ENCODE measurements around the gene SFSWAP. TPM values are rescaled to one million over a fixed set of nuclear protein-coding genes. Genes with fewer than 3 reads are reported as not detected.

Gene SFSWAP
- total RNA-seq, 1 donor: 59.0 TPM

DNA sequence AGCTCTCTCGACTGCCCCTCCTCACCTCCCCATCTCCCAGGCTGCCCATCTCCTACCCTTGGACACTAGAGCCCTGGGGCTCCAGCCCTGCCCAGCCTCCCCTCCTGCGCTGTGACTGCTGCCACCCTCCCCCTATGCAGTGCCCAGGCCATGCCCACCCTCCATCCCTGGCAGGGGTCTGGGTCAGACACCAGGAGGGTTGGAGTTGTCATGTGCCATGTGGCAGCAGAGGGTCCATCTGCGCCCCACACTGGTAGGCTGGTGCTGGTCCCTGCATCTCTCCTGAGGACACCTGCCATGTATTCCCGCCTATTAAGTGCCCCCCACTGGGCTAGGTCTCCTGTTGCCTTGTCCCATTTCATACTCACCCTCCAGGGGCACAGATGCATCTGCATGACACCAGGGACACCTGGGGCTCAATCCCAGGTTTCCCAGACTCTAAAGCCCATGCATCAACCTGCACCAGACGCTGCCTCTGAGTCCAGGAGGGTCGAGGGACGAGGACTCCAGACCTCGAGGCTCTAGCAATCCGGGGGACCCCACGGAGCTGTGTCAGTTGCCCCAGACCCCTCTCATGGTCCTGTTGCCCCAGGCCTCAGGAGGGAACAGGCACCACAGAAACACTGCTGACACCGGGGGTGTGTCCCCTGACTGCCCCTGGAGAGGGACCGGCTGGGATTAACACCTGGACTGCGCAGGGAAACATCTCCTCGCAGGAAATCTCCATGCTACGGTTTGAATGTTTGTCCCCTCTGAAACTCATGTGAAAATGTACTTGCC lies 23.4 kb upstream of the SFSWAP start:
- no peak overlapping the region for H3K4me3 ChIP-seq (ENCODE audit: low read length)
- no peaks in the 10 kb centered on the region for H3K27me3 ChIP-seq (ENCODE audit: insufficient read depth, low read length)
- H3K9me3 ChIP-seq (ENCODE audit: low read depth, low read length): no peaks in the 10 kb centered on the region
- H3K4me1 ChIP-seq (ENCODE audit: insufficient read depth, low read length): no peaks in the 10 kb centered on the region

DNA sequence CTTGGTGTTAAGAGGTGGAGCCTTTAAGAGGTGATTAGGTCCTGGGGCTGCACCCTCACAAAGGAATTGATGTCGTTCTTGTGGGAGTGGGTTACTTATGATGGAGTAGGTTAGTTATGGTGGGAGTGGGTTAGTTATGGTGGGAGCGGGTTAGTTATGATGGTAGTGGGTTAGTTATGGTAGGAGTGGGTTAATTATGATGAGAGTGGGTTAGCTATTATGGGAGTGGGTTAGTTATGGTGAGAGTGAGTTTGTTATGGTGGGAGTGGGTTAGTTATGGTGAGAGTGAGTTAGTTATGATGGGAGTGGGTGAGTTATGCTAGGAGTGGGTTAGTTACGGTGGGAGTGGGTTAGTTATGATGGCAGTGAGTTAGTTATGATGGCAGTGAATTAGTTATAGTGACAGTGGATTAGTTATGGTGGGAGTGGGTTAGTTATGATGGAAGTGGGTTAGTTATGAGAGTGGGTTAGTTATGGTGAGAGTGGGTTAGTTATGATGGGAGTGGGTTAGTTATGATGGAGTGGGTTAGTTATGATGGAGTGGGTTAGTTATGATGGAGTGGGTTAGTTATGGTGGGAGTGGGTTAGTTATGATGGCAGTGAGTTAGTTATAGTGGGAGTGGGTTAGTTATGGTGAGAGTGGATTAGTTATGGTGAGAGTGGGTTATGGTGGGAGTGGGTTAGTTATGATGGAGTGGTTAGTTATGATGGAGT lies 22.6 kb upstream of the SFSWAP start:
- Histone ChIP-seq H3K4me1 (ENCODE audit: insufficient read depth, low read length) (no peaks in the 10 kb centered on the region), H3K4me3 (ENCODE audit: low read length) (no peak overlapping the region), H3K9me3 (ENCODE audit: low read depth, low read length) (no peaks in the 10 kb centered on the region), H3K27me3 (ENCODE audit: insufficient read depth, low read length) (no peaks in the 10 kb centered on the region)

DNA sequence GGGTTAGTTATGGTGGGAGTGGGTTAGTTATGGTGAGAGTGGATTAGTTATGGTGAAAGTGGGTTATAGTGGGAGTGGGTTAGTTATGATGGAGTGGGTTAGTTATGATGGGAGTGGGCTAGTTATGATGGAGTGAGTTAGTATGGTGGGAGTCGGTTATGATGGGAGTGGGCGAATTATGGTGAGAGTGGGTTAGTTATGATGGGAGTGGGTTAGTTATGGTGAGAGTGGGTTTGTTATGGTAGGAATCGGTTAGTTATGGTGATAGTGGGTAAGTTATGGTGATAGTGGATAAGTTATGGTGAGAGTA lies 22.1 kb upstream of the SFSWAP start:
- no peak overlapping the region for H3K4me3 ChIP-seq (ENCODE audit: low read length)
- H3K9me3 ChIP-seq (ENCODE audit: low read depth, low read length): no peaks in the 10 kb centered on the region
- H3K4me1 ChIP-seq (ENCODE audit: insufficient read depth, low read length): no peaks in the 10 kb centered on the region
- H3K27me3 ChIP-seq (ENCODE audit: insufficient read depth, low read length): no peaks in the 10 kb centered on the region

DNA sequence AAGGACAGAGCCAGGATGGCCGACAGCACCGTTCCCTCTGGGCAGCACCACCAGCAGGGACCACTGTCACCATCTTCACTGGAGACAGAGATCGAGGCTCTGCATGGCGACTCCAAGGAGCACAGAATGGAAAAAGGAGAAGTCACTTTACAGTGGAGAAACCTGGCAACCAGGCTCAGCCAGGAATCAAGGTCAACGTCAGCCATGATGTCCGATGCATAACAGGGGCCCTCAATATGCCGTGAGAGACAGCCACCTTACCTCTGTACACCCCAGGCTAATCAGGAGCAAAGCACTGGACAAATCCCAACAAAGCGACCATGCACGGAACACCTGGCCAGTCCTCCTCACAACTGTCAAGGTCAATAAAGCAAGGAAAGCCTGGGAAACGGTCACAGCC lies 20.6 kb upstream of the SFSWAP start:
- no peaks in the 10 kb centered on the region for H3K9me3 ChIP-seq (ENCODE audit: low read depth, low read length)
- H3K27me3 ChIP-seq (ENCODE audit: insufficient read depth, low read length): no peaks in the 10 kb centered on the region
- no peak overlapping the region for H3K4me3 ChIP-seq (ENCODE audit: low read length)
- H3K4me1 ChIP-seq (ENCODE audit: insufficient read depth, low read length): no peaks in the 10 kb centered on the region

DNA sequence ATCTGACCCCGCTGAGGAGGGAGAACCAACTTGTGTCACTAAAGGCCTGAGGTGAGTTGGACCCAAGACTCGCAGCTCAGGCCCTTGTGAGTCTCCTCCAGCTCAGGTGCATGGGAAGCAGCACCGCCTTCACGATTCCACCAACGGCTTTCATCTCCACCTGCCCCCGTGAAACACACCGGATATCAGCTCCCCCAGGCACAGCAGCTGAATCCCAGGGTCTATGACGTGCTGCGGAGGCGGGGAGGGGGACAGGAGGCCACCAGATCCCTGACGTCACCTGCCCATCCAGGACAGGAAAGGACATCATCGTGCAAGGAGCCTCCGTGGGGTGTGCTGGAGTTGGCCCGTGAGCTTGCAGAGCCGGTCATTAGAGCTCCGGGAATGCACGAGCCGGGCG lies 18.5 kb upstream of the SFSWAP start:
- Histone ChIP-seq H3K27me3 (ENCODE audit: insufficient read depth, low read length) (no peaks in the 10 kb centered on the region), H3K4me1 (ENCODE audit: insufficient read depth, low read length) (no peaks in the 10 kb centered on the region), H3K9me3 (ENCODE audit: low read depth, low read length) (no peaks in the 10 kb centered on the region), H3K4me3 (ENCODE audit: low read length) (no peak overlapping the region)

DNA sequence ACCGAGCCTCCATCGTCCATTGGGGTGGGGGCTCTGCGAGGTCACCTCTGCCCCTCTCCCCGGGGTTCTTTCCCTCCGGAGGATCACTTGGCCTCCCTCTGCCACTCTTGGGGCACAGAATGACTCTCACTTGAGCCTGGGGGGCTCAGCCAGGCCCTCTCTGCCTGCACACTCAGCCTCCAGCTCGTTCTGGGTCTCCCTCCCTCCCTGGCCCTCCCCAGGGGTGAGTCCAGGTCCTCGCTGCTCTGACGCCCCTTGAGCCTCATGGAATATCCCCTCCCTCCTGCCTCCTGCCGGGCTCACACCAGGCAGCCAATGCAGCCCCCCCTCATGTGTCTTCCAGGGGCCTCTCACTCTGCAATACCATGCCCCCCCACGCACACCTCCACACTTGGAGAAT lies 17.7 kb upstream of the SFSWAP start:
- H3K27me3 ChIP-seq (ENCODE audit: insufficient read depth, low read length): no peaks in the 10 kb centered on the region
- no peaks in the 10 kb centered on the region for H3K4me1 ChIP-seq (ENCODE audit: insufficient read depth, low read length)
- no peak overlapping the region for H3K4me3 ChIP-seq (ENCODE audit: low read length)

DNA sequence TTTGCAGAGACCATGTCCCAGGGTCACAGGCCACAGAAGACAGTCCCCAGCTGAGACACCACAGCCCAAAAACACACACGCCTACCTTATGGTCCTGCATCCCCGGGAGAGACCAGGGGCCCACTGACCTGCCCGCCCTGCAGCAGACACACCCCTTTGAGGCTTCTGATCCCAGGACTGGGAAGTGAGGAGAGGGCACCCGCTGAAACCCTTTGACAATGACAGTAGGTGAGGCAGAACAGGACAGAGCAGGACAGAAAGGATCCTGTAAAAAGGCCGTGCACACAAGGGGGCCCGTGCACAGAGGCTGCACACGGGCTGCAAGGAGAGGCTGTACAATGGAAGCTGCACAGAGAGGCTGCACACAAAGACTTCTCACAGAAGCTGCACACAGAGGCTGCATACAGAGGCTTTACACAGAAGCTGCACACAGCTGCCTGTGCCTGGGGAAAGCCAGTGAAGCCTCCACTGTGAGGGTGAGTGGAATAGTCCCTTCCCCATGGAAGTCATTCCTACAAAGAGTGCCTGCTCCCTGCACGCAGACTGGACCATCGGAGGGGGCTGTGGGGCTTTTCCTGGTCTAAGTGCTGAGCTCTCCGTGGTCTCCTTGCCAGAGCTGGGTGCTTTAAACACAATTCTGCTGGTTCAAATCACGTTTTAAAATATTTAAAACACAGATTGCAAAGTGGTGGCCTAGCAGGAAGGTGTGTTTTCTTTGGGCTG lies 16.6 kb upstream of the SFSWAP start:
- Histone ChIP-seq H3K4me1 (ENCODE audit: insufficient read depth, low read length) (no peaks in the 10 kb centered on the region), H3K4me3 (ENCODE audit: low read length) (no peak overlapping the region), H3K9me3 (ENCODE audit: low read depth, low read length) (no peaks in the 10 kb centered on the region), H3K27me3 (ENCODE audit: insufficient read depth, low read length) (no peaks in the 10 kb centered on the region)

More for the DNA sequence above, 17.7 kb upstream of the SFSWAP start:
- H3K9me3 ChIP-seq (ENCODE audit: low read depth, low read length): no peaks in the 10 kb centered on the region

DNA sequence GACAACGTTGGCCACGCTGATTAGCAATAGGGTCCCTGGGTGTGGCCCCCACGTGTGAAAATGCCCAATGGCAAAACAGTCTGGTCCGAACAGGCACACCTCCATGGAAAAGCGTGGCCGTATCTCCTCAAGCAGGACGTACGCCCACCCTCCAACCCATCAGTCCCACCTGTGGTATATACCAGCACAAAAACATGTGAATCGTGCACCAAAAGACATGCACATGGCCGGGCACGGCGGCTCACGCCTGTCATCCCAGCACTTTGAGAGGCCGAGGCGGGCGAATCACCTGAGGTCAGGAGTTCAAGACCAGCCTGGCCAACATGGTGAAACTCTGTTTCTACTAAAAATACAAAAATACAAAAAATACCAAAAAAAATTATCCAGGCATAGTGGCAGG lies 14.9 kb upstream of the SFSWAP start:
- no peak overlapping the region for H3K4me3 ChIP-seq (ENCODE audit: low read length)
- no peaks in the 10 kb centered on the region for H3K9me3 ChIP-seq (ENCODE audit: low read depth, low read length)
- H3K27me3 ChIP-seq (ENCODE audit: insufficient read depth, low read length): no peaks in the 10 kb centered on the region
- no peaks in the 10 kb centered on the region for H3K4me1 ChIP-seq (ENCODE audit: insufficient read depth, low read length)

DNA sequence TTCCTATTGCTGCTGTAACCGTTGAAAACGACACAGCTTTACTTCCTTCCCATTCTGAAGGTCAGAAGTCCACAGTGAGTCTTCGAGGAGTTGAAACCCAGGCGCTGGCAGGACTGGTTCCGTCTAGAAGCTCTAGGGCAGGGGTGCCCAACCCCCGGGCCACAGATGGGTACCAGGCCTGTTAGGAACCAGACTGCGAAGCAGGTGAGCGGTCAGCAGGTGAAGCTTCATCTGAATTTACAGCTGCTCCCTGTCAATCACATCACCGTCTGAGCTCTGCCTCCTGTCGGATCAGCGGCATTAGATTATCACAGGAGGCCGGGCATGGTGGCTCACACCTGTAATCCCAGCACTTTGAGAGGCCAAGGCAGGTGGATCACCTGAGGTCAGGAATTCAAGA lies 12.6 kb upstream of the SFSWAP start:
- H3K9me3 ChIP-seq (ENCODE audit: low read depth, low read length): no peaks in the 10 kb centered on the region
- H3K27me3 ChIP-seq (ENCODE audit: insufficient read depth, low read length): no peaks in the 10 kb centered on the region
- no peak overlapping the region for H3K4me3 ChIP-seq (ENCODE audit: low read length)
- no peaks in the 10 kb centered on the region for H3K4me1 ChIP-seq (ENCODE audit: insufficient read depth, low read length)

DNA sequence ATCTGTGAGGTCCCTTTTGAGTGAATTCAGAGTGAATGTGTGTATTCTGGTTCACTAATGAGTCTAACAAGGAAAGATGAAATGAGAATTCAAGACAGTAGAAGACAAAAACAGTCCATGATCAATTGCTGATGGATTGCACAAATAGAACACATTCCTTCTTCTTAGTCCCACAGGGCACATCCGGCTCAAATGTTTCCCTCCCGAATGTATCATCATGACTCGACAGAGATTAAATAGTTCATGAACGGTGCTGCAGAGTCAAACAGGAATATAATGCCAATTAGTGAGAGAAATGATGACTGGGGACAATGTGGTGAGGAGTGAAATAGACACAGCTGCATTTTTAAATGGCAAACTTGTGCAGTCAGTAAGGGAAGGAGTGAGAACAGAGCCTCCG lies 11.5 kb upstream of the SFSWAP start:
- no peaks in the 10 kb centered on the region for H3K4me1 ChIP-seq (ENCODE audit: insufficient read depth, low read length)
- H3K27me3 ChIP-seq (ENCODE audit: insufficient read depth, low read length): no peaks in the 10 kb centered on the region
- H3K4me3 ChIP-seq (ENCODE audit: low read length): no peak overlapping the region
- no peaks in the 10 kb centered on the region for H3K9me3 ChIP-seq (ENCODE audit: low read depth, low read length)

DNA sequence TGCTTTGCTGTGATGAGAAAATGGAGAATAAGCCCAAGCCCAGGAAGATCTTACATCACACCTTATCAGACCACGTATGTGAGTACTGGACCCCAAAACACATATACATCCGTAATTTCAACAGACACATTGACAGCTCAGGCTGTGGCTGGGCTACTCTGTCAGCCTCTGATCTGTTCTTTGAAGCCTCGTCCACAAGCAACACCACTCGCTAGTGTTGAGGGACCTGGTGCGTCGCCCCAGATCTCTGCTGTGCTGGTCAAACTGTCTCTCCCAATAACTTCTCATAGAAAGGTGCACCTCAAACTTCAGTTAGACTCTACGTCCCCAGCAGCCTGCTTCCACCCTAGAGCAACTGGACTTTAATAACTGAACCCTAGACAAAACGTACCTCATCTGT lies 10.6 kb upstream of the SFSWAP start:
- Histone ChIP-seq H3K27me3 (ENCODE audit: insufficient read depth, low read length) (no peaks in the 10 kb centered on the region), H3K9me3 (ENCODE audit: low read depth, low read length) (peaks cover 4% of the 10 kb centered on the region), H3K4me1 (ENCODE audit: insufficient read depth, low read length) (no peaks in the 10 kb centered on the region)

DNA sequence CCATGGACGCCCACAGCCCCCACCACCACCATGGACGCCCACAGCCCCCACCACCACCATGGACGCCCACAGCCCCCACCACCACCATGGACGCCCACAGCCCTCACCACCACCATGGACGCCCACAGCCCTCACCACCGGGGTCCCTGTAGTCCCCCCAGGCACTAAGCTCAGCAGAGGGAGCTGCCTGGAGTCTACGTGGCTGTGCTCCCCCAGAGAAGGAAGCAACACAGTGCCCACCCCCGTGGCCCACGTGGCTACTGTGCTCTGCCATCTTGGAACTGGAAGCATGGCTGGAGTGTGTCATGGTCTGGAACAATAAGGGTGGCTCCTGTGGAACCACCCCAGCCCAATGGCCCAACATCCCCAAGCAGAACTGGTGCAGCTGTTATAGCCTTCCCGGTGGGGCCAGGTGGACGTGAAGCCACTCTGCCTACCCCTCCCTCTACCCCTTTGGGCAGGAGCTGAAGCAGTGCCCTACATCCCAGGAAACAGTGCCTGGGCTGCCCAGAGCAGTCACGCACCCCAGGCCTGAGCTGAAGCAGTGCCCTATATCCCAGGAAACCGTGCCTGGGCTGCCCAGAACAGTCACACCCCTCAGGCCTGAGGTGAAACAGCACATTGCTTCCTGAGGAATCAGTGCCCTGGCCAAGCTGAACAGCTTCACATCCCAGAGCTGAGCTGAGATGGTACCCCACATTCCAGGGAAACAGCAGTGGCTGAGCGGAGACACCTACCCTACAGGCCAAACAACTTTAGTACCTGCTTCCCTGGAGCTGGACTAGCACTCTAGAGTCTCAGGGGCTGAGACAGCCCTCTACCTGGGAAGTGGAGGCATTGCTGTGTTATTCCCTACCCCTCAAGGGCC lies 9.0 kb upstream of the SFSWAP start:
- no peaks in the 10 kb centered on the region for H3K4me1 ChIP-seq (ENCODE audit: insufficient read depth, low read length)
- no peak overlapping the region for H3K4me3 ChIP-seq (ENCODE audit: low read length)
- no peaks in the 10 kb centered on the region for H3K27me3 ChIP-seq (ENCODE audit: insufficient read depth, low read length)

More for the DNA sequence above, 10.6 kb upstream of the SFSWAP start:
- no peak overlapping the region for H3K4me3 ChIP-seq (ENCODE audit: low read length)

DNA sequence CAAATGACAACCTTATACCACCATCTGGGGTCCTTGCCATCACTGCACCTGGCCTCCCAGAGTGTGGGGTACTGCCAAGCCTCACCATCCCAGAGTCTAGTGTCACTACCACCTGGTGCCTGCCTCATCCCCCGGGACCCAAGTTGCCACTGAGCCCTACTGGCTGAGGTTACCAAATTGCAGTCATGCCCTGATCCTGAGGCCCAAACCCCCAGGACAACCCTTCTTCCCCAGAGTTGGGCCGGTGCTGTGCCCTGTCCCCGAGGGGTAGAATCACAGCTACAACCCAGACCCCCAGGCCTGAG lies 8.4 kb upstream of the SFSWAP start:
- H3K4me1 ChIP-seq (ENCODE audit: insufficient read depth, low read length): no peaks in the 10 kb centered on the region
- H3K27me3 ChIP-seq (ENCODE audit: insufficient read depth, low read length): no peaks in the 10 kb centered on the region
- peaks cover 4% of the 10 kb centered on the region for H3K9me3 ChIP-seq (ENCODE audit: low read depth, low read length)
- no peak overlapping the region for H3K4me3 ChIP-seq (ENCODE audit: low read length)

More for the DNA sequence above, 9.0 kb upstream of the SFSWAP start:
- peaks cover 4% of the 10 kb centered on the region for H3K9me3 ChIP-seq (ENCODE audit: low read depth, low read length)

DNA sequence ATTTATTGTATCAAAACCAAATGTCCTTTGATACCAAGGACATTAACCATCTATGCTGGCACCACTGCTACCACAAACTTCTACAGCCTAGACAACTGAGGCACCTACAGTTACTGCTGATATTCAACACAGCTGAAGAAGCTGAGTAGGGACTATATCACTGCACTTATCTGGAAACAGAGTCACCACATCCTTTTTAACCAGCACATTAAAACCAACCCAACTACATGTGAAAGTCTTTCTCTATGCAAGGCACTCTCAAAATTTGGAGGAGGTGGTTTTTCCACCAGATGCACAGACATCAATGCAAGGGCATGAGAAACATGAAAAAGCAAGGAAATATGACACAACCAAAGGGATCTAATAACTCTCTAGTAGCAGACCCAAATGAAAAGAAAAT lies 7.7 kb upstream of the SFSWAP start:
- Histone ChIP-seq H3K27me3 (ENCODE audit: insufficient read depth, low read length) (no peaks in the 10 kb centered on the region), H3K4me1 (ENCODE audit: insufficient read depth, low read length) (no peaks in the 10 kb centered on the region), H3K4me3 (ENCODE audit: low read length) (no peak overlapping the region), H3K9me3 (ENCODE audit: low read depth, low read length) (peaks cover 4% of the 10 kb centered on the region)

DNA sequence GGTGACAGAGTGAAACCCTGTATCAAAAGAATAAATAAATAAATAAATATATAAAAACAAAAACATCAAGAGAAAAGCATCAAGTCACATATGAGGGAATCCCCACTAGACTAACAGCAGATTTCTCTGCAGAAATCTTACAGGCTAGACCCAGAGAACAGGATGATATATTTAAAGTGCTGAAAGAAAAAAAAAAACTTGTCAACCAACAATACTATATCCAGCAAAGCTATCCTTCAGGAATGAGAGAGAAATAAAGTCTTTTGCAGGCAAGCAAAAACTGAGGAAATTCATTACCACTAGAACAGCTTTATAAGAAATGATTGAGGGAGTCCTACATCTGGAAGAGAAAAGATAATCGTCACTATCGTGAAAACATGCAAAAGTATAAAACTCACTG lies 6.4 kb upstream of the SFSWAP start:
- H3K9me3 ChIP-seq (ENCODE audit: low read depth, low read length): peaks cover 4% of the 10 kb centered on the region
- no peak overlapping the region for H3K4me3 ChIP-seq (ENCODE audit: low read length)
- H3K27me3 ChIP-seq (ENCODE audit: insufficient read depth, low read length): no peaks in the 10 kb centered on the region
- no peaks in the 10 kb centered on the region for H3K4me1 ChIP-seq (ENCODE audit: insufficient read depth, low read length)

Data from mononuclear cell (primary cell).